GM23338 (cell line): Measurements from ENCODE around the gene RHNO1.

Source experiments
- CREB1 ChIP-seq: fragments of 250-450 bp; sonication (Bioruptor Pico); IDR thresholded peaks from 2 replicates; pipeline ENCODE4 v1.5.0; 2020; ENCODE audit warnings: low read depth, mild to moderate bottlenecking, moderate library complexity
- CTCF ChIP-seq, 2 experiments: fragments of 200-600 bp in 1 of 2; sonication (generic) in 1 of 2; conservative IDR thresholded peaks; 2 replicates each; pipeline versions ENCODE4 v1.5.1 to v1.6.1; 2016 to 2017; ENCODE audit warnings: antibody characterized with exemption in 2 of 2, low read depth in 2 of 2, mild to moderate bottlenecking in 2 of 2, moderate library complexity in 1 of 2
- EZH2 ChIP-seq: fragments of 200-600 bp; sonication (generic); IDR thresholded peaks from one replicate; pipeline ENCODE4 v1.8.0; 2017; ENCODE audit warnings: antibody characterized with exemption, mild to moderate bottlenecking, low read depth; ENCODE audit not compliant: unreplicated experiment
- EZH2phosphoT487 ChIP-seq: fragments of 200-600 bp; sonication (generic); IDR thresholded peaks from one replicate; pipeline ENCODE4 v1.8.1; 2018; ENCODE audit warnings: antibody characterized with exemption; ENCODE audit not compliant: unreplicated experiment
- JUNB ChIP-seq: IDR thresholded peaks from one replicate; pipeline ENCODE4 v1.6.1; 2016; ENCODE audit warnings: antibody characterized with exemption; ENCODE audit not compliant: unreplicated experiment
- NANOG ChIP-seq: IDR thresholded peaks from 2 replicates; pipeline ENCODE4 v1.6.1; 2016; ENCODE audit warnings: antibody characterized with exemption, borderline replicate concordance
- POLR2AphosphoS5 ChIP-seq: IDR thresholded peaks from 2 replicates; pipeline ENCODE4 v1.6.1; 2016; ENCODE audit warnings: antibody characterized with exemption, low read depth
- REST ChIP-seq: IDR thresholded peaks from one replicate; pipeline ENCODE4 v1.6.1; 2018; ENCODE audit warnings: antibody characterized with exemption; ENCODE audit not compliant: unreplicated experiment
- STAT1 ChIP-seq: IDR thresholded peaks from one replicate; pipeline ENCODE4 v1.6.1; 2016; ENCODE audit warnings: antibody characterized with exemption; ENCODE audit not compliant: unreplicated experiment
- ZNF114 ChIP-seq: fragments of 250-450 bp; sonication (Bioruptor Pico); IDR thresholded peaks from 2 replicates; pipeline ENCODE4 v1.5.0; 2020; ENCODE audit warnings: mild to moderate bottlenecking, moderate library complexity
- ZNF331 ChIP-seq: fragments of 250-450 bp; sonication (Bioruptor Pico); IDR thresholded peaks from 2 replicates; pipeline ENCODE4 v1.5.0; 2020; ENCODE audit warnings: low read depth, mild to moderate bottlenecking, moderate library complexity
- ZNF462 ChIP-seq: fragments of 250-450 bp; sonication (Bioruptor Pico); IDR thresholded peaks from 2 replicates; pipeline ENCODE4 v1.5.0; 2020; ENCODE audit warnings: mild to moderate bottlenecking, moderate library complexity
- TF ChIP-seq, protein P1 (sequence below): IDR thresholded peaks from 2 replicates; pipeline ENCODE4 v1.6.1; 2016; ENCODE audit warnings: antibody characterized with exemption

DNA sequence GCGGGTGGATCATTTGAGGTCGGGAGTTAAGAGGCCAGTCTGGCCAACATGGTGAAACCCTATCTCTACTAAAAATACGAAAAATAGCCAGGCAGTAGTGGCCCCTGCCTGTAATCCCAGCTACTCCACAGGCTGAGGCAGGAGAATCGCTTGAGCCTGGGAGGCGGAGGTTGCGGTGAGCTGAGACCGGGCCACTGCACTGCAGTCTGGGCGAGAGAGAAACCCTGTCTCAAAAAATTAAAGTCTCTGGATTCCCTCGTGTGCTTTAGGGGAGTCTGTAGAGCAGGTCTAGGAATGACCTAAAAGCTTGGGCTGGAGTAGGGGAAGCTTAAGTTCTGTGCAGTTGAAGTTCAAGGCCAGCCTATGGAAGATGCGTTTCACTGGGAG is 13.0 kb downstream of the RHNO1 start:
- TF ChIP-seq CTCF (conservative IDR thresholded peaks at IDR 0.05; ENCODE audit: low read depth in 2 of 2) (no peak), POLR2AphosphoS5 (no peak), EZH2 (no peak), ZNF114 (CRISPR knock-in tag) (no peak), EZH2phosphoT487 (no peak), CREB1 (CRISPR knock-in tag) (no peak), REST (no peak), NANOG (no peak), ZNF331 (CRISPR knock-in tag) (no peak), JUNB (no peak), STAT1 (no peak), ZNF462 (no peak)
- TF ChIP-seq, protein P1, sequence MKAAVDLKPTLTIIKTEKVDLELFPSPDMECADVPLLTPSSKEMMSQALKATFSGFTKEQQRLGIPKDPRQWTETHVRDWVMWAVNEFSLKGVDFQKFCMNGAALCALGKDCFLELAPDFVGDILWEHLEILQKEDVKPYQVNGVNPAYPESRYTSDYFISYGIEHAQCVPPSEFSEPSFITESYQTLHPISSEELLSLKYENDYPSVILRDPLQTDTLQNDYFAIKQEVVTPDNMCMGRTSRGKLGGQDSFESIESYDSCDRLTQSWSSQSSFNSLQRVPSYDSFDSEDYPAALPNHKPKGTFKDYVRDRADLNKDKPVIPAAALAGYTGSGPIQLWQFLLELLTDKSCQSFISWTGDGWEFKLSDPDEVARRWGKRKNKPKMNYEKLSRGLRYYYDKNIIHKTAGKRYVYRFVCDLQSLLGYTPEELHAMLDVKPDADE: no peak
